Measurements from ENCODE around the gene SPPL2B. TPM values are rescaled to one million over a fixed set of nuclear protein-coding genes. Genes with fewer than 3 reads are reported as not detected.
A peak's percentile ranks its signal among the peaks of the same experiment; 100 is the strongest.

SPPL2B gene
- total RNA-seq, 1 donor from 2014 or later = 20.7 TPM

DNA sequence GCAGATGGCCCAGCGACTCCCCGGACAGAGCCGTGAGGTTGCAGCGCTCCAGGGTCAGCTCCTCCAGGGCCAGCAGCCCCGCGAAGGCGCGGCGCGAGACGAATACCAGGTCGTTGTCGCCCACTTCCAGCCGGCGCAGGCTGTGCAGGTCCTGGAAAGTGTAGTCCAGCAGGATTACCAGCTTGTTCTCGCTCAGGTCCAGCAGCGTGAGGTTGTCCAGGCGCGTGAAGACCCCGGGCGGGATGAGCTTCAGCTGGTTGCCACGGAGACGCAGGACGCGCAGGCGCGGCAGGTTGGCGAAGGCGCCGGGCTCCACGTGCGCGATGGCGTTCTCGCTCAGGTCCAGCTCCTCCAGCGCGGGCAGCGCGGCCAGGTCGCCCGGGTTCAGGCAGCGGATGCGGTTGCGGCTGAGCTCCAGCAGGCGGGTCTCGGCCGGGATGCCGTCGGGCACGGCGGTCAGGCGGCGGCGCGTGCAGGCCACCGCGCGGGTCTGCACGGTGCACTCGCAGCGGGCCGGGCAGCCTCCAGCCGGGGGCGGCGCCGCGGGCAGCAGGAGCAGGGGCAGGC lies 37.2 kb upstream of the SPPL2B start:
- Mint-ChIP-seq H3K9me3 (peaks cover 3% of the 10 kb centered on the region), H3K4me3 (peak overlapping the region; percentile 58), H3K4me1 (peaks cover 19% of the 10 kb centered on the region), H3K27ac (no peak overlapping the region), H3K27me3 (ENCODE audit: insufficient read depth, low read depth) (peaks cover 66% of the 10 kb centered on the region), H3K36me3 (peaks cover 7% of the 10 kb centered on the region)
- H3K27ac ChIP-seq = no peak overlapping the region
- H3K4me3 ChIP-seq = peak overlapping the region; percentile 34
- H3K4me1 ChIP-seq = peaks cover 15% of the 10 kb centered on the region
- peak overlapping the region; percentile 36 for H2AFZ ChIP-seq (replicated peaks)
- TF ChIP-seq EZH2phosphoT487 (IDR thresholded peaks at IDR 0.05) (peak; percentile 77), EZH2 (IDR thresholded peaks at IDR 0.05) (peak; percentile 88)
- TF ChIP-seq, protein P1, sequence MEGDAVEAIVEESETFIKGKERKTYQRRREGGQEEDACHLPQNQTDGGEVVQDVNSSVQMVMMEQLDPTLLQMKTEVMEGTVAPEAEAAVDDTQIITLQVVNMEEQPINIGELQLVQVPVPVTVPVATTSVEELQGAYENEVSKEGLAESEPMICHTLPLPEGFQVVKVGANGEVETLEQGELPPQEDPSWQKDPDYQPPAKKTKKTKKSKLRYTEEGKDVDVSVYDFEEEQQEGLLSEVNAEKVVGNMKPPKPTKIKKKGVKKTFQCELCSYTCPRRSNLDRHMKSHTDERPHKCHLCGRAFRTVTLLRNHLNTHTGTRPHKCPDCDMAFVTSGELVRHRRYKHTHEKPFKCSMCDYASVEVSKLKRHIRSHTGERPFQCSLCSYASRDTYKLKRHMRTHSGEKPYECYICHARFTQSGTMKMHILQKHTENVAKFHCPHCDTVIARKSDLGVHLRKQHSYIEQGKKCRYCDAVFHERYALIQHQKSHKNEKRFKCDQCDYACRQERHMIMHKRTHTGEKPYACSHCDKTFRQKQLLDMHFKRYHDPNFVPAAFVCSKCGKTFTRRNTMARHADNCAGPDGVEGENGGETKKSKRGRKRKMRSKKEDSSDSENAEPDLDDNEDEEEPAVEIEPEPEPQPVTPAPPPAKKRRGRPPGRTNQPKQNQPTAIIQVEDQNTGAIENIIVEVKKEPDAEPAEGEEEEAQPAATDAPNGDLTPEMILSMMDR (IDR thresholded peaks at IDR 0.05) = peak; percentile 41
- peaks cover 40% of the 10 kb centered on the region for H4K20me1 ChIP-seq (ENCODE audit: low read depth)
- H3K36me3 ChIP-seq = no peaks in the 10 kb centered on the region
- no peak overlapping the region for H3K9ac ChIP-seq
- no peaks in the 10 kb centered on the region for H3K9me3 ChIP-seq (ENCODE audit: low read depth)
- DNase-seq (ENCODE audit: low spot score) = peak; percentile 92
- H3K79me2 ChIP-seq (ENCODE audit: low read depth) = no peaks in the 10 kb centered on the region
- H3K4me2 ChIP-seq = peak overlapping the region; percentile 73
- H3K27me3 ChIP-seq = peaks cover 100% of the 10 kb centered on the region
- peaks cover 23% of the 10 kb centered on the region for H3F3A ChIP-seq (ENCODE audit: low read depth)

DNA sequence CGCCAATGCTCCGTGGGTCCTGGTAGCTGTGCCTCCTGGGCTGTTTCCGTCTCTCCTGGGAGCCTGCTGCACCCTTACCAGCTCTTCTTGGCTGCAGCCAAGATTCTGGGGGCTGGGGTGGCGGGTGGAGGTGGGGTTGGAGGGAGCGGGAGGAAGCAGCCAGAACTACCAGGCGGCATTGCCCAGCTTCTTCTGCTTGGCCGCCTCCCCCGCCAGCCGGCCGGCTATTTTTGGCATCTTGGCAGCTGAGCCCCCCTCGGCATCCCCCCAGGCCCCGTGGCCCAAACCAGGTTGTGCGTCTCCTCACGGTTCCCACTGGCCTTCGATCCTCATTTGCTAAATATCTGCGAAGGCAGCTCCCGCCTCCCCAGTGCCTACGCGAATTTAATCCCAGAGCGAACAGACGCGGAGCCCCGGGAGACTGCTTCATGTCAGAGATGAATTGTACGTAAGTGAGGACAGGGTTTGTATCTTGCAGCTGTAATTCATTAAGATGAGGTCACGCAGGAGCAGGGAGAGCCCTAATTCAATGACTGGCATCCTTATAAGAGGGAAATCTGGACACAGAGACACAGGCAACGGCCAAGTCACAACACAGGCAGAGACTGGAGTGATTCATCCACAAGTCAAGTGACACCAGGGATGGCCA lies 33.7 kb upstream of the SPPL2B start:
- DNase-seq (ENCODE audit: low spot score) = no peak
- H3K9me3 Mint-ChIP-seq = no peaks in the 10 kb centered on the region
- Histone ChIP-seq H3K27ac (no peak overlapping the region), H3K4me1 (peaks cover 14% of the 10 kb centered on the region), H3K27me3 (peaks cover 67% of the 10 kb centered on the region), H4K20me1 (ENCODE audit: low read depth) (peaks cover 24% of the 10 kb centered on the region), H3K9ac (no peak overlapping the region), H2AFZ (replicated peaks) (no peak overlapping the region), H3K9me3 (ENCODE audit: low read depth) (no peaks in the 10 kb centered on the region), H3F3A (ENCODE audit: low read depth) (peaks cover 20% of the 10 kb centered on the region), H3K79me2 (ENCODE audit: low read depth) (no peaks in the 10 kb centered on the region), H3K36me3 (no peaks in the 10 kb centered on the region), H3K4me3 (no peak overlapping the region), H3K4me2 (no peak overlapping the region)
- peak overlapping the region; percentile 17 for H3K4me3 Mint-ChIP-seq
- no peak overlapping the region for H3K27ac Mint-ChIP-seq
- no peaks in the 10 kb centered on the region for H3K36me3 Mint-ChIP-seq
- H3K27me3 Mint-ChIP-seq (ENCODE audit: insufficient read depth, low read depth) = peaks cover 42% of the 10 kb centered on the region
- TF ChIP-seq EZH2phosphoT487 (IDR thresholded peaks at IDR 0.05) = no peak
- TF ChIP-seq EZH2 (IDR thresholded peaks at IDR 0.05) = no peak
- TF ChIP-seq, protein P1 (IDR thresholded peaks at IDR 0.05) = no peak
- peaks cover 9% of the 10 kb centered on the region for H3K4me1 Mint-ChIP-seq

DNA sequence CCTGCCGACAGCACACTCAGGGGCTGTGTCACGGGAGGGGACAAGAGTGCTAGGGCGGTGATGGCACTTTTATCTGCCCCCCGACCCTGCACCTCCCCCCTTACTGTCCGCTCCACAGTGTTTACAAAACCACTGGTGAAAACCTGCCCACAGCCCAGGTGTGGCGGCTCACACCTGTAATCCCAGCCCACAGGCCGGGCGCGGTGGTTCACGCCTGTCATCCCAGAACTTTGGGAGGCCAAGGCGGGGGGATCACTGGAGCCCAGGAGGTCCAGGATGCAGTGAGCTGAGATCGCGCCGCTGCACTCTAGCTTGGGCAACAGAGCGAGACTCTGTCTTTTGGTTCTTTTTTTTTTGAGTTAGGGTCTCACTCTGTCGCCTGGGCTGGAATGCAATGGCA lies 32.3 kb upstream of the SPPL2B start:
- Histone ChIP-seq H3K36me3 (no peaks in the 10 kb centered on the region), H3K27ac (no peak overlapping the region), H4K20me1 (ENCODE audit: low read depth) (peaks cover 11% of the 10 kb centered on the region), H3K9ac (no peak overlapping the region), H3K4me2 (no peak overlapping the region), H2AFZ (replicated peaks) (no peak overlapping the region), H3K4me1 (peaks cover 3% of the 10 kb centered on the region), H3F3A (ENCODE audit: low read depth) (peaks cover 12% of the 10 kb centered on the region), H3K27me3 (peaks cover 54% of the 10 kb centered on the region), H3K9me3 (ENCODE audit: low read depth) (no peaks in the 10 kb centered on the region), H3K4me3 (no peak overlapping the region), H3K79me2 (ENCODE audit: low read depth) (no peaks in the 10 kb centered on the region)
- no peak for DNase-seq (ENCODE audit: low spot score)
- Mint-ChIP-seq H3K9me3 (no peaks in the 10 kb centered on the region), H3K4me3 (no peak overlapping the region), H3K4me1 (peaks cover 14% of the 10 kb centered on the region), H3K27ac (no peak overlapping the region), H3K27me3 (ENCODE audit: insufficient read depth, low read depth) (peaks cover 34% of the 10 kb centered on the region), H3K36me3 (no peaks in the 10 kb centered on the region)
- TF ChIP-seq EZH2 (IDR thresholded peaks at IDR 0.05) = no peak
- TF ChIP-seq, protein P1 (IDR thresholded peaks at IDR 0.05) = no peak
- no peak for TF ChIP-seq EZH2phosphoT487 (IDR thresholded peaks at IDR 0.05)
